Bronchial epithelial cell (primary cell): ENCODE data around the gene EMP2. TPM values are rescaled to one million over a fixed set of nuclear protein-coding genes. Genes with fewer than 3 reads are reported as not detected.

Experiments
- DNase-seq: peaks from one replicate; pipeline ENCODE4 v3.0.0-alpha.2; 2010; ENCODE audit warnings: low read depth
- FAIRE-seq: peaks from 2 replicates; lab custom pipeline; 2011; peaks lifted over from hg19 to GRCh38; lab: Jason Lieb, UNC
- H3K27me3 ChIP-seq: 2 replicates; pipeline ENCODE4 v1.5.1; 2011; ENCODE audit warnings: low read length; ENCODE audit not compliant: control insufficient read depth, insufficient read depth
- H3K36me3 ChIP-seq: 2 replicates; pipeline ENCODE4 v1.5.1; 2011; ENCODE audit warnings: low read length; ENCODE audit not compliant: control insufficient read depth, insufficient read depth
- H3K4me3 ChIP-seq: 2 replicates; pipeline ENCODE4 v1.5.1; 2011; ENCODE audit warnings: mild to moderate bottlenecking, low read depth, low read length, control low read depth
- CTCF ChIP-seq: IDR thresholded peaks from 2 replicates; pipeline ENCODE4 v1.5.1; 2011; ENCODE audit warnings: mild to moderate bottlenecking, moderate library complexity, low read length, control low read depth, inconsistent platforms; ENCODE audit not compliant: insufficient read depth, severe bottlenecking
- total RNA-seq: library from RNA; depleted of rRNA; stranded (reverse); fragments of >200 nt; gene quantifications from 2 replicates; pipeline ENCODE4 v1.2.1, GENCODE V29; 2014

Gene EMP2
- total RNA-seq, 1 donor from 2014 or later: 15.5 TPM

- DNase-seq (no peak), FAIRE-seq (no peak)
- TF ChIP-seq CTCF: no peak
- Histone ChIP-seq H3K36me3 (peaks cover 1% of the 10 kb centered on the region), H3K27me3 (no peaks in the 10 kb centered on the region), H3K4me3 (no peak overlapping the region)
Observed at GRCh38 chr16:10497132-10498101, 83.0 kb downstream of the EMP2 start.

GRCh38 chr16:10495031-10495345 is 85.4 kb downstream of the EMP2 start:
- Histone ChIP-seq H3K27me3 (no peaks in the 10 kb centered on the region), H3K4me3 (no peak overlapping the region), H3K36me3 (peaks cover 1% of the 10 kb centered on the region)
- TF ChIP-seq CTCF: no peak
- FAIRE-seq (no peak), DNase-seq (no peak)

- TF ChIP-seq CTCF: no peak
- H3K4me3 ChIP-seq: no peak overlapping the region
- peaks cover 1% of the 10 kb centered on the region for H3K36me3 ChIP-seq
- H3K27me3 ChIP-seq: no peaks in the 10 kb centered on the region
- DNase-seq (no peak), FAIRE-seq (no peak)
Observed at GRCh38 chr16:10494343-10495030, 85.9 kb downstream of the EMP2 start.

- H3K36me3 ChIP-seq: peaks cover 1% of the 10 kb centered on the region
- no peaks in the 10 kb centered on the region for H3K27me3 ChIP-seq
- DNase-seq (no peak), FAIRE-seq (no peak)
- no peak overlapping the region for H3K4me3 ChIP-seq
- TF ChIP-seq CTCF: no peak
Observed at GRCh38 chr16:10493276-10493675, 87.1 kb downstream of the EMP2 start.

GRCh38 chr16:10490141-10490540 is 90.3 kb downstream of the EMP2 start:
- no peak for FAIRE-seq
- TF ChIP-seq CTCF: no peak
- DNase-seq: no peak
- Histone ChIP-seq H3K4me3 (no peak overlapping the region), H3K36me3 (no peaks in the 10 kb centered on the region), H3K27me3 (no peaks in the 10 kb centered on the region)
